SK-N-MC (cell line): ENCODE data around the gene ADK.

Experiments
- EZH2 ChIP-seq: fragments of 200-600 bp; sonication (generic); IDR thresholded peaks from one replicate; pipeline ENCODE4 v1.6.1; 2017; ENCODE audit warnings: antibody characterized with exemption
- FOXP2 ChIP-seq: optimal IDR thresholded peaks from 2 replicates; pipeline ENCODE3; 2011; ENCODE audit warnings: mild to moderate bottlenecking, moderate library complexity; ENCODE audit not compliant: insufficient read depth; ENCODE audit errors: extremely low read length, control extremely low read depth
- POLR2AphosphoS5 ChIP-seq: IDR thresholded peaks from 2 replicates; pipeline ENCODE4 v1.6.1; 2012; ENCODE audit warnings: mild to moderate bottlenecking, low read depth, low read length, borderline replicate concordance

GRCh38 chr10:74425456-74426001, 274.5 kb downstream of the ADK start:
- TF ChIP-seq POLR2AphosphoS5 = no peak
- TF ChIP-seq EZH2 = no peak
- TF ChIP-seq FOXP2 = no peak
